NCI-H2227 (cell line): ENCODE measurements around the gene TYSND1.
"Not testable (repeated sequence)": the region's sequence is repeated elsewhere in the genome, so short reads cannot be mapped to it uniquely, and the experiment has no call there.

Source experiments
- DNase-seq: peaks from one replicate; lab custom pipeline; 2025; ENCODE audit not compliant: unreplicated experiment; lab: John Stamatoyannopoulos, UW

TYSND1 gene

GRCh38 chr10:70135046-70135445, 11.5 kb downstream of the TYSND1 start:
- no peak for DNase-seq

- peak; percentile 56 for DNase-seq
Observed at GRCh38 chr10:70132098-70133029, 14.1 kb downstream of the TYSND1 start, which contains the start of gene AIFM2. Gene AIFM2, minus strand, starts transcription at chr10:70132825. Its CDS starts 8,741 bp downstream, at chr10:70124084.

- no peak for DNase-seq
Observed at GRCh38 chr10:70131560-70131937, 15.0 kb downstream of the TYSND1 start.

- DNase-seq: no peak
Observed at GRCh38 chr10:70130878-70131559, 15.5 kb downstream of the TYSND1 start.

- DNase-seq: no peak
Observed at GRCh38 chr10:70126700-70127395, 19.7 kb downstream of the TYSND1 start.

- no peak for DNase-seq
Observed at GRCh38 chr10:70125918-70126552, 20.5 kb downstream of the TYSND1 start.

GRCh38 chr10:70124918-70125317, 21.6 kb downstream of the TYSND1 start:
- DNase-seq: no peak

GRCh38 chr10:70124415-70124814, 22.1 kb downstream of the TYSND1 start:
- no peak for DNase-seq

GRCh38 chr10:70123817-70124216, 22.7 kb downstream of the TYSND1 start:
- DNase-seq: no peak

GRCh38 chr10:70123166-70123565, 23.3 kb downstream of the TYSND1 start:
- DNase-seq: not testable (repeated sequence)

- DNase-seq: no peak
Observed at GRCh38 chr10:70122742-70123141, 23.8 kb downstream of the TYSND1 start.

GRCh38 chr10:70121281-70121949, 25.1 kb downstream of the TYSND1 start:
- no peak for DNase-seq

GRCh38 chr10:70120417-70120816, 26.1 kb downstream of the TYSND1 start:
- no peak for DNase-seq

GRCh38 chr10:70119623-70120022, 26.9 kb downstream of the TYSND1 start:
- DNase-seq: peak; percentile 14

GRCh38 chr10:70119197-70119596, 27.3 kb downstream of the TYSND1 start:
- no peak for DNase-seq

- DNase-seq: no peak
Observed at GRCh38 chr10:70118196-70118595, 28.3 kb downstream of the TYSND1 start.

GRCh38 chr10:70117646-70118045, 28.9 kb downstream of the TYSND1 start:
- no peak for DNase-seq

- peak; percentile 19 for DNase-seq
Observed at GRCh38 chr10:70115948-70116682, 30.4 kb downstream of the TYSND1 start.

GRCh38 chr10:70114902-70115301, 31.6 kb downstream of the TYSND1 start:
- DNase-seq: no peak

GRCh38 chr10:70112071-70112470, 34.4 kb downstream of the TYSND1 start:
- no peak for DNase-seq
